ENCODE data around the gene TSHZ2.

TSHZ2 gene

DNA sequence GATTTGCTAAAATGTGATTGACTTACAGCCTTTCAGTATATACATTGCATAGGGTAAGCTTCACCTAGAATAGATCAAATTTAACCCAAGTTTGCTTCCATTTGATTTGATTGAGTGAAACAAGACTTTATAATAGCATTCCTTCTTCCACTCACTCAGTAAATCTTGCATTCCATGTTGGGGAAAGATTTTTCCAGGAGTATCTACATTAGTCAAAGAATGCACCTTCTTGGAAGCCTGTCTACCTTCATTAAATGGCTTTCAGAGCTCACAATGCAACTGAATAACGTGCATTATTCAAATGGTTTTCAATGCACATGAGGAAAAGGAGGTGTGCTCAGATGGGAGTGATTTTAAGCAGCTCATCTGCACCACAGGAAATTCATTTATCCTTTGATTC lies 38.3 kb upstream of the TSHZ2 start:
- Mint-ChIP-seq H3K9me3 (peaks cover 6% of the 10 kb centered on the region), H3K4me3 (no peak overlapping the region), H3K27me3 (ENCODE audit: low read depth) (no peaks in the 10 kb centered on the region), H3K36me3 (ENCODE audit: low read depth) (no peaks in the 10 kb centered on the region), H3K27ac (no peak overlapping the region), H3K4me1 (no peaks in the 10 kb centered on the region)
- TF ChIP-seq, protein P1, sequence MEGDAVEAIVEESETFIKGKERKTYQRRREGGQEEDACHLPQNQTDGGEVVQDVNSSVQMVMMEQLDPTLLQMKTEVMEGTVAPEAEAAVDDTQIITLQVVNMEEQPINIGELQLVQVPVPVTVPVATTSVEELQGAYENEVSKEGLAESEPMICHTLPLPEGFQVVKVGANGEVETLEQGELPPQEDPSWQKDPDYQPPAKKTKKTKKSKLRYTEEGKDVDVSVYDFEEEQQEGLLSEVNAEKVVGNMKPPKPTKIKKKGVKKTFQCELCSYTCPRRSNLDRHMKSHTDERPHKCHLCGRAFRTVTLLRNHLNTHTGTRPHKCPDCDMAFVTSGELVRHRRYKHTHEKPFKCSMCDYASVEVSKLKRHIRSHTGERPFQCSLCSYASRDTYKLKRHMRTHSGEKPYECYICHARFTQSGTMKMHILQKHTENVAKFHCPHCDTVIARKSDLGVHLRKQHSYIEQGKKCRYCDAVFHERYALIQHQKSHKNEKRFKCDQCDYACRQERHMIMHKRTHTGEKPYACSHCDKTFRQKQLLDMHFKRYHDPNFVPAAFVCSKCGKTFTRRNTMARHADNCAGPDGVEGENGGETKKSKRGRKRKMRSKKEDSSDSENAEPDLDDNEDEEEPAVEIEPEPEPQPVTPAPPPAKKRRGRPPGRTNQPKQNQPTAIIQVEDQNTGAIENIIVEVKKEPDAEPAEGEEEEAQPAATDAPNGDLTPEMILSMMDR (IDR thresholded peaks at IDR 0.05; ENCODE audit: unreplicated experiment in 3 of 3): no peak

DNA sequence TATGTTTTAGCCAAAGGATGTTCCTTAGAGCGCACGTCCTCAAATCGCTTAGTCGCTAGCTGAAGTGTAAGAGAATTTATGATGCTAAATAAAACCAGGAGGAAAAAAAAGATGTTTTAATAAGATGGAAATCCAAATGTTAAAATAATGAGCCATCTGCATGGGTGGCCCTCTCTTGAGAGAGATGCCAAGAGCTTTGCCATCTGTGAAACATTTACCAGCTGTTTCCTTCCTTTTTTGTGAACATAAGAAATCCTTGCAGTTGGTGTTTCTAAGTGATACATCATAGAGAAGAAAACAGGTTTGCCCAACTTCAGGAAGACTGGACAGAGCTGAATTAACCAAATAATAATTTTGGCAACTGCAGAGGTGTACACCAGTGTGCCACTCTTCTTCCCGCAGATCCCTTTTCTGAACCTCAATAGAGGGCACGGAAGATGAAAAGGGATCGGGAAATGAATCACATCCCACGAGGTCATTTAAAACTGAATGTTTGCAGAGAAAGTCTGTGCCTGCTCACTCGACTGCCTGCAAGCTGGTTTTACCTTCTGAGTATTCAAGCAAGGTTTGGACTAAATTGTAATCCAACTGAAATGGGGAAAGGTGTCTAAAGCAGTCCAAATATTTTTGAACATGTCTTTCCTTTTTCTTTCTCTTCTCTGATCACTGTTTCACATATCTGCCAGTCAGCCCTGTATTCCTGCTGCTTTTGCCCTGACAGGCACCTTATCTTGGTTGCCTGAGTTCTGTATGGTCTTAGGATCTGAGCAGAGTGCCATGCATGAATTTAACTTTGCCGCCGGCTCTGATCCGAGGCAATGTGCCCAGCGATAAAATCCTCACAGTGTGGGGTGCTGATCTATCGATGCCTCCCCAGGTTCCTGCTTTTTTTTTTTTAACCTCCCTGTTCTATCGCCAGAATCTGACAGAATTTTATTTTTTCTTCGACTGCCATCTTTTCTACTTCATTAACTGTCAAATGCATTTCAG lies 35.5 kb upstream of the TSHZ2 start:
- Mint-ChIP-seq H3K4me3 (no peak overlapping the region), H3K36me3 (ENCODE audit: low read depth) (no peaks in the 10 kb centered on the region), H3K27me3 (ENCODE audit: low read depth) (no peaks in the 10 kb centered on the region), H3K27ac (no peak overlapping the region), H3K4me1 (no peaks in the 10 kb centered on the region), H3K9me3 (peaks cover 6% of the 10 kb centered on the region)
- TF ChIP-seq, protein P1 (IDR thresholded peaks at IDR 0.05; ENCODE audit: unreplicated experiment in 3 of 3): no peak

DNA sequence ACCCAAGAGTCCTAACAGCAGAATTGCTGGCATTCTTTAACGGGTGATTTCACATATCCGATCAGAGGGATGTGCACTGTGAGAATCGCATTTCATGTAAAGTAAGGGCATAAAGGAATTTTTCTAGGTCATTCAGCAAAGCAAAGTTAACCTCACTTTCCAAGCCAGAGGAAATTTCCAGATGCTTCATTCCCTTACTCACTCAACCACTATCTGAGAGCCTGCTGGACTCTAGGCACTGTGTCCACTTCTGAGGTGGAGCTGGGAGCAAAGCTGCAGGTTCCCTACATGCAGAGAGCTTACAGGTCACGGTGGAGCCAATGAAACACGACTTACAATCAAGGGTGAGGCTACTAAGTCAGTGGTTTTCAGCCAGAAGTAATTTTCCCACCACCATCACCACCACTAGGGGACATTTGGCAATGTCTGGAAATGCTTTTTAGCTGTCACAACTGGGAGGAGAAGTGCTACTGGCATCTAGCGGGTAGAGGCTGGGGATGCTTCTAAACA lies 34.5 kb upstream of the TSHZ2 start:
- TF ChIP-seq, protein P1 (IDR thresholded peaks at IDR 0.05; ENCODE audit: unreplicated experiment in 3 of 3): no peak
- Mint-ChIP-seq H3K27ac (no peak overlapping the region), H3K4me1 (no peaks in the 10 kb centered on the region), H3K27me3 (ENCODE audit: low read depth) (no peaks in the 10 kb centered on the region), H3K36me3 (ENCODE audit: low read depth) (no peaks in the 10 kb centered on the region), H3K9me3 (peaks cover 6% of the 10 kb centered on the region), H3K4me3 (no peak overlapping the region)

DNA sequence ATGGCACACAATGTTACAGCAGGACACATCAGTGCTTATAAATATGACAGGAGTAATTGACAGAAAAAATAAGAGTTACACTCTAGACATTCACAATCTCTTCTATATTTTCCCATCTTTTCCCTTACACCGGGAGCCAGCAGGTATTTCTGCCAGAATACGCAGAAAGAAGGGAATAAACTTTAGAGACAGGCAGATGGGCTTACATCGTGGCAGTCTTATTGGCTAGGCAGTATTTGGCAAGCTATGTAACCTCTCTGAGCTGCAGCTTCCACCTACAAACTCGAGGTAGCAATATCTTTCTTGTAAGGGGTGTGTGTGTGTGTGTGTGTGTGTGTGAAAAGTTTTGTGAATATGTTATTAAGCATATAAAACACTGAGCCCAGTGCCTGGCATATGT lies 33.0 kb upstream of the TSHZ2 start:
- peaks cover 6% of the 10 kb centered on the region for H3K9me3 Mint-ChIP-seq
- peaks cover 9% of the 10 kb centered on the region for H3K4me1 Mint-ChIP-seq
- TF ChIP-seq, protein P1 (IDR thresholded peaks at IDR 0.05; ENCODE audit: unreplicated experiment in 3 of 3): no peak
- H3K4me3 Mint-ChIP-seq: no peak overlapping the region
- no peaks in the 10 kb centered on the region for H3K27me3 Mint-ChIP-seq (ENCODE audit: low read depth)
- H3K27ac Mint-ChIP-seq: no peak overlapping the region
- H3K36me3 Mint-ChIP-seq (ENCODE audit: low read depth): no peaks in the 10 kb centered on the region

DNA sequence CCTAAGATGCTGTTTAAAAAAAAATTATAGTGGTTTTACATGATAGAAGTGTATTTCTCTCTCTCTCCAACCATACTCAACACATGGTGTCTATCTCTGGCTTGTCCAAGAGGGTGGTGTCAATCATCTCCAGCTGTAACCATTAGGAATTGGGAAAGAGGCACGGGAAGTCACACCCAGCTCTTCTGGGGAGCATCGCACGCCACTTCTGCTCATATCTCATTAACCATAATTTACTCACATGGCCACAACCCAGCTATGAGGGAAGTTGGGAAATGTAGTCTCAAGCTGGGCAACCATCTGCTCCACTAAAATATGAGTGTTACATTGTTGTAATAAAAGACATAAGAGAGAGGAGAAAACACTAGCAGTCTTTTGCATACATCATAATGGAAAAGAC lies 30.4 kb upstream of the TSHZ2 start:
- Mint-ChIP-seq H3K27ac (no peak overlapping the region), H3K9me3 (peaks cover 6% of the 10 kb centered on the region), H3K36me3 (ENCODE audit: low read depth) (no peaks in the 10 kb centered on the region), H3K27me3 (ENCODE audit: low read depth) (no peaks in the 10 kb centered on the region), H3K4me1 (peaks cover 11% of the 10 kb centered on the region), H3K4me3 (no peak overlapping the region)
- TF ChIP-seq, protein P1 (IDR thresholded peaks at IDR 0.05; ENCODE audit: unreplicated experiment in 3 of 3): no peak
